HG02870 (cell line): ENCODE measurements around the gene NEDD4.
"Not testable (repeated sequence)": the region's sequence is repeated elsewhere in the genome, so short reads cannot be mapped to it uniquely, and the experiment has no call there.

ENCODE experiments used
- ATAC-seq: cut with Tn5 transposase; IDR thresholded peaks from one replicate; pipeline ENCODE4 v1.9.1; 2021; ENCODE audit warnings: mild to moderate bottlenecking, moderate library complexity; ENCODE audit not compliant: unreplicated experiment

NEDD4 gene

DNA sequence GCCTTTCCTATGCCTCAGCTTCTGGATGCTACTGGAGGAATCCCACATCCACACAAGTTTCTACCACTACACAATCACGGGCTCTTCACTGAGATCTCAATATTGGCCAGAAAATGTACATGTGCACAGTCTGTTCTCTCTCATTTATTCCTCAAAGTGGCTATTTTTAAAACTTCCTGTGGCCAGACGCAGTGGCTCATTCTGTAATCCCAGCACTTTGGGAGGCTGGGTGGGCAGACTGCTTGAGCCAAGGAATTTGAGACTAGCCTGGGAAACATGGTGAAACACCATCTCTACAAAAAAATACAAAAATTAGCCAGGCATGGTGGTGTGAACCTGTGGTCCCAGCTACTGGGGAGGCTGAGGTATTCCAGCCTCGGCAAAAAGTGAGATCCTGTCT is 159.1 kb downstream of the NEDD4 start:
- ATAC-seq = no peak

DNA sequence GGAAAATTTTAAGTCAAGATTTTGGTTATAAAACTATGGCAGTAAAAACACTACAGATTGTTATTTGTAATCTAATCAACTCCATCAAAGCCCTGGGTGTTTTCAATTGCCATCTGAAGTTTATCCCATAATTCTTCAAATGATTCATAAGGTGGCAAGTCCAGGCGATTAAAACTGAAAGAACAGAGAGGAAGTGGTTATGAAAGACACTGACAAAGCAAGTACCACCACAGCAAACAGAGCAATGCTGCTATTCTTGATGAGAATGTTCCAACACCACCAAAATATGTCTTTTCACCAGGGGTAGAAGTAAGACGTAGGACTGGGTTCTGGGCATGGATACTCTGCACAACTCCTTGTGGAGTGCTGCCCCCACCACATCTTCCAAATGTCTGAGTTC is 163.6 kb downstream of the NEDD4 start:
- peak; percentile 86 for ATAC-seq

DNA sequence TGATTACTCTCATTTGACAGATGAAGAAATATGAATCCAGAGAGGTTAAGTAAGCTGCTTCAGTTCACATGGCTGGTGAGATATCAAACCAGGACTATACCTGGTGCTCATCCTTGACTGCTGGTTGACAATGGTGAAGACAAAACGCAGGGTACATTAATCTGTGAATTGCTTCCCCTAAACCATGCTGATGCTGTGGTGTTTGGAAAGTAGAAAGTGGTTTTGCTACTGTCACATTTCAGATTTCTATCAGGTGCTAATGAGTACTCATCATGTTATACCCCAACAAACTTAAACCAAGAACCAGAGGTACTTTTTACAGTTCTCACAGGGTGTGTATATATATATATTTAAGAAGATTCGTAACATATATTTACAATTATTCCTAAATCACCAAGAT is 165.5 kb downstream of the NEDD4 start:
- ATAC-seq = no peak

DNA sequence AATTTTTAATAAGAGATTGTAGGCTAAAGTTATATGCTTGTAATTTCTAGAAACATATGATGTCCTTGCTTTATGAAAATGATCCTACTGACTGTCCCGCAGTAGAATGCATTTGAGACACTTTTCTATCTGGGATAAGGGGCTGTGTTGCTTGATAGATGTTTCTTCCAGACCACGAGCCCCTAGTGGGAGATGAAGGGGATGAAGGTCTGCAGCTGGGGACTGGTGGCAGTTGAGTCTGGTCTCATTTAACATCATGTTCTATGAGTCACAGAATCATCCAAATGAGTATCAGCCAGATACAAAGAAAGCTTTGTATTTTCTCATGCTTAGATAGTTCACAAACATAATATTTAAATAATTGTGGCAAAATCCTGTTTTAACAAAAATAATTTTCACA is 166.2 kb downstream of the NEDD4 start:
- ATAC-seq = no peak

DNA sequence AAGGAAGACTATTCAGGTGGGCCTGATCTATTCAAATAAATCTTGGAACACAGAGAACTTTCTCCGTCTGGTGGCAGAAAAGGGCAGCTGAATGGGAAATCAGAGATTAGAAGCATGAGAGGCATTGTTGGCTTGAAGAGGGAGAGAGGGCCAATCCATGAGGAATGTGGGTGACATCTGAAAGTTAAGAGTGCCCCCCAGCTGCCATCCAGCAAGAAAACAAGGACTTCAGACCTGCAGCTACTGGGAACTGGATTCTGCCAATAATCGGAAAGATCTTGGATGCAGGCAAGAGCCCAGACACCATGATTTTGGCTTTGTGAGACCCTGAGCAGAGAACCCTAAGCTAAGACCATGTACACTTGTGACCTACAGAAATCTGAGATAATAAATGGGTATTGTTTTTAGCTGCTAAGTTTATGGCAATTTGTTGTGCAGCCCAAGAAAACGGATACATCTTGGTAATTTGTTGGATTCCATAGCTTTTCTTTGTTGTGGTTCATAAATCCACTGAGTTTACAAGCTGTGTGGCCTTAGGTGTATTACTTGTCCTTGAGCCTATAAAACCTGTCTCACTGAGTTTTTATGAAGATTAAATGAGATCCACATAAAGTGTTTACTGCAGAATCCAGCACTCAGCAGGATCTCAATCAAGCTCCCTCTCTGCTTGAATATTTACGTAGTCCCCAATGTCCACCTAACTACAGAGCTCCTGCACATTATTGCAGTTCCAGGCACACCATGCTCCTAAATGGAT is 168.4 kb downstream of the NEDD4 start:
- ATAC-seq = no peak

DNA sequence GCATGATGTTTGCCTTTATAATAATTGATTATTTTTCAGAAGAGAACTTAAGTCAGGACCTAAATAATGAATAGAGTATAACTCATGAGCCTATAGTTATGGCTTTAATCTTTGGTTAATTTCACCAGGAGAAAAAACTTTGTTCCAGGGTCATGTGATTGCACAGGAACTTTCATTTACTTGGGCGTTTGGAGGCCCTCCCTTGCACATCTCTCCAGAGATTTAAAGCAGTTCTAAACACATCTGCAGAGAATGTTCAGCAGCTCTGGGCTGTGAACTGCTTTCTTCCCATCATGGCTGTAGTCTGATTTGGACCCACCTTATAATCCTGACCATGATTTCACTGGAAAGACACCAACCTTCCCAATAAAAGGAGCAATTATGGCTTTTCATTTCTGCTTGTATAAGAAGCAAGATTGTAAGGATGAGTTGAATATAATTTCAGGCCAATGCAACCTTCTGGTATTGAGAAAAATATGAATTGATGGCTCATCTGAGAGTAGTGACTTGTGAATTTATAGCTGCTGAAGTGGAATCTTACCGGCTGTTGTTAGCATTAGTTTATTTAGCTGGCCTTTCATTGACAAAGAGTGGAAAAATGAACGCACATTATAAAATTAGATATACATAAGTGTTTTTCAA is 169.6 kb downstream of the NEDD4 start:
- ATAC-seq = no peak

DNA sequence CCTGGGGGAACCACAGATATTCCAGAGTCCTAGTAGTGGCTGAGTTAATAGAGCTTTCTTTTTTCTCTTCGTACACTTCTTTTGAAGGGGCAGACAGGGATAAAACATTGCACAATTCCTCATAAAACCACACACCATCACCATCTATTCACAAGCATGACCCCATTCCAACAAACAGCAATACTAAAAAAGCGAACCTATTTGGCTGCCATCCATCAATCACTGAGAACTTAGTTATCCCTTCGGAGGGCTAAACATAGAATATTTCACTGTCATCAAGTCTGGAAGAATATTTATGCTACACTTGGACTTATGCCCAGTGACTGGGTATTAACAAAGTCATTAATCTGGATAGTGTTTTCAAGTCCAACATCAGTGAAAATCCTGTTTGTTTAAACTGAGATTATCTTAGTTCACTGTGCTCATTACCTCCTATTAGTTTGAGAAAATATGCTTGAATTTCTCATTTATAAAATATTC is 170.2 kb downstream of the NEDD4 start:
- ATAC-seq = no peak

DNA sequence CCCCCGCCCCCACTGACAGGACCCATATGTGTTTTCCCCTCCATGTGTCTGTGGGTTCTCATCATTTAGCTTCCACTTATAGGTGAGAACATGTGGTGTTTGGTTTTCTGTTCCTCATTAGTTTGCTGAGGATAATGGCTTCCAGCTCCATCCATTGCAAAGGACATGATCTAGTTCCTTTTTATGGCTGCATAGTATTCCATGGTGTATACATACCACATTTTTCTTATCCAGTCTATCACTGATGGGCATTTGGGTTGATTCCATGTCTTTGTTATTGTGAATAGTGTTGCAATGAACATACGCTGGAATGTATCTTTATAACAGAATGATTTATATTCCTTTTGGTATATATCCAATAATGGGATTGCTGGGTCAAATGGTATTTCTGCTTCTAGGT is 171.7 kb downstream of the NEDD4 start:
- not testable (repeated sequence) for ATAC-seq

DNA sequence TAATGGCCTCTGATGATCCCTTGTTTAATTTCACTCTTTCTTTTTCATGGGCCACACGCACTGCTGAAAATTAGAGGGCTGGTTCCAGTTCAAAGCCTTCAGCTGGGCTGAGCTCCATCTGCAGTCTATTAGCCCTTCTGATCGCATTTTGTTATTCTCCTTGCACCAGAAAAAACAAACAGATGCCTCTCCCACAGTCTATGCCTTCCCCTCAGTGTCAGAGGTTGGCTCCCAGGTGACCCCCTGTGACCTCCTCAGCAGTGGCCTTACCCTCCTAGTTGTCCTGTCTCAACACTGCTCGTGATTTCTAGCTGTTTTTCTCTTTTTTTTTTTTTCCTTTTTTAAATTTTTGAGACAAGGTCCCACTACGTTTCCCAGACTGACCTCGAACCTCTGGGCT is 173.4 kb downstream of the NEDD4 start:
- no peak for ATAC-seq

DNA sequence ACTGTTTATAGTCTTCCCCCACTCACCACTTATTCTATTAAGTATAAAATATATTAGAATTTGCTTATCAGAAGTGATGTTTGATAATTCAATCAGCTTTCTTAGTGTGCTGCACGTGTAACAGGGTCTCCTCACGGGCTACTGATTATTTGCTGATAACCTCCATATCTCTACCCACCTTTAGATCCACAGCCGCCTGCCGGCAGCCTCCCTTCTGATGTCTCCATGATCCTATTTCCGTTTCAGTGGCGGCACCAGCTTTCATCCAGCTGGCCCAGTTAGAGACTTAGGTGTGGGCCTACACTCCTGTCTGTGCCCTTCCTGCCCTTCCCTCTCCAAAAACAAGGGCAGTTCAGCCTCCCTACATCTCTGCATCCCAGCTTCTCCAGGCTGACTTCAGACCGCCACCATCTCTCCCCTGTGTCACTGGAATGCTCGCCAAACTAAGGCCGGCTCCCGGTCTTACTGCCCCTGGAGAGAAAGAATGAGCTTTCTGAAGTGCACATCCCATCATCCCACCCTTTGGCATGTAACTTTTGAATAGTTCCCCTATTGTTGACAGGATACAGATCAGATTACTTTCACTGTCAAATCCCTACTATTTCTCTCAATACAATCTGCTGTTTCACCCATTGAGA is 173.9 kb downstream of the NEDD4 start:
- no peak for ATAC-seq

DNA sequence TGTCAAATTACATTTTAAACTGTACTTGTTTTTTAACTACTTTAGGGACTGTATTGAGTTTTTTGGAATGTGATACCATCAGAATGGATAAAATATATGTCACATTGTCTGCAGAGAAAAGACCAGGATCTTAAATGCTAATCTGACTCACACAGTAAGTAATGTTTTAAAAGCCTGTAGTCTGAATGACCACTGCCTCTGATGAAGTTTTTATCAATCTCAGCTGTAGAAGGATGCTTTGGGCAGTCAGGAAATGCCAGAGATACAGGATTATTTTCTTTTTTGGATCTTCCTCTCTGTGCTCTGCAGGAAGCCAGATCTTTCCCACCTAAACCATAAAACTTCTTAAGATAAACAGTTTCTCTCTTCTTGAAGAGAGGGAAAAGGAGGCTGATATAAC is 177.4 kb downstream of the NEDD4 start:
- ATAC-seq = no peak

DNA sequence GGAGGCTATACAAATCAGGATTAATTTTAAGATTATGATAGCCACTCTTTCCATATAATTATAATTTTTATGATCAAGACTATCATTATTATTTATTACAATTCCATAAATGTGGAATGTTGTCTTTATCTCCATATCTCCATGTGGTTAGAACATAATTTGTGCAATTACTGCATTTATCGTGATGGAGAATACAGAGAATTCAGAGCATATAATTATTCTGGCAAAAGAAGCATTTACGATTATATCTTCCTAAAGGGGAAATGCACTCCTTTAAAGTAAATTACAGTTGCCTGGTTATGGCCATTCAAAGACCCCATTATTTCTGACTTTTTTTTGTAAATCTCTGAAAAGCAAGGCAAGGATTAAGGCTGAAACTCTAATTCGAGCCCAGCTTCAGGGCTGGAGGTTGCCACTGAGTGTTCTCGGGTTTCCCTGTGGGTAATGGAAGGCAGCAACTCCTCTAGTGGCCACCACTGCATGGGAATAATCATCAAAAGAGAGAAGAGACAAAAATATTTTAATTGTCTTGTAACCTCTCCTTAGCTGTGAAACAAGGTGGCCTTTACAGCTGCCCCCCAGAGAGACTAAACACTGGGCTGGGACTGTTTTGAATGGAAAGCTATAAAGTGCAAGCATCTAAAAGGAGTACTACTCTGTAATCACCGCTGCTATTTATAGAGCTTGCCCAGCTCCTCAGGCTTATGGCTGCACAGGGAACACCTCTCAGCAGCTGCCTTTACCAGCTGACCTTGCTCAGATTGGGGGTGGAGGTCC is 190.6 kb downstream of the NEDD4 start:
- ATAC-seq = no peak

DNA sequence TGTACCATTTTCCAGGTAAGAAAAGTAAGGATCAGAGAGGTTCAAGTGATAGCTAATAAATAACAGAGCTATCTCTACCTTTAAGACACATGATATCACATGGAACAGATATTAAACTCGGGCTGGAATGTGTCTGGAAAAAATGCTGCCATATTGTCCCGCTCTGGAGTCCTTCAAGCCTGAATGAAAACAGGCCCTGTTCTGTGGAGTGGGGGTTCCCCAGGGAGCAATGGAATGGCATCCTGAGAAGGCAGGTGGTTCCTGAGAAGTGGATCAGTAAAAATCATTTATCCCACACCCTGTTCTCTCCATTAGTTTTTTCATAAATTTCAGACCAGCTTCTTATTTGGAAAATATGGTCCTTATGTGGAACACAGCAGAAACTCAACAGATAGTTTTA is 193.2 kb downstream of the NEDD4 start:
- peak; percentile 8 for ATAC-seq

DNA sequence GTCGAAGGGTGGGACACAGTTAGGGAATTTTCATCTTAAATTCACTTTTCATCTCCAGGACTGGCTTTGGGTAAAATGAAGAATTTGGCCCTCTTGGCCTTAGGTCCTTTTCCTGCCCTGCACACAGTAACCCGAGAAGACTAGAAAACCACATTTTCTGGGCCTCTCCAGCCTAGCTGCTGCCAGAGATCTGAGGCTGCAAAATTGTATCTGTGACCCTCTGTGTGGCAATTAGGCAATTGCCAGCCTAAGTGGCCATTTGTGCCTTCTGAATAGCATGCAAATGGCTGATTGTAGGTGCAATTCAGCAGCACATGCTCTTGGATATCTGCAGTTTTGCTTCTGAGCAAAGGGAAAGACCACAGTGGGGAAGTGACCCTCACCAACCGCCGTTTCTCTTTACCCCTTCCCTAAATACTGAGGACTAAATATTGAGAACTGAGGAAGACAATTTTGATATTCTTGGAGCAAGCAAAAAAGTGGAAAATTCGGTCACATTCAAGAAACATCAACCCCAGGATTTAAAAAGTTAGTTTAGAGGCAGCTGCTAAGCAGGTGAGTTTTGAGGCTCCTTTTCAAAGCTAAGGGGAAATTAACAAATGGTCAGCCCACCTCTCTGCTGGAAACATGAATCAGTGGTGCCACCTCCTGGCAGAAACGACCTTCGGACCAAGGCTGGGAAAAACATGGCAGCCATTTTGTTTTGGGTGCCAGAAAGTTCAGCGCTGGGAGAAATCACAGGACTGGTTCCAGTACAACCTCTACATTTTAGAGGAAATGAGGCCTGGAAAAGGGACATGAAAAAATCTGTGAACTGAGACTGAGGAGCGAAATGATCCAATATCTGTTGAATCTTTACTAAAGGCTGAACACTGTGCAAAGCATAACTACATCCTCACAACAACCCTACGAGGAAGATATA is 193.9 kb downstream of the NEDD4 start:
- ATAC-seq = peak; percentile 53

DNA sequence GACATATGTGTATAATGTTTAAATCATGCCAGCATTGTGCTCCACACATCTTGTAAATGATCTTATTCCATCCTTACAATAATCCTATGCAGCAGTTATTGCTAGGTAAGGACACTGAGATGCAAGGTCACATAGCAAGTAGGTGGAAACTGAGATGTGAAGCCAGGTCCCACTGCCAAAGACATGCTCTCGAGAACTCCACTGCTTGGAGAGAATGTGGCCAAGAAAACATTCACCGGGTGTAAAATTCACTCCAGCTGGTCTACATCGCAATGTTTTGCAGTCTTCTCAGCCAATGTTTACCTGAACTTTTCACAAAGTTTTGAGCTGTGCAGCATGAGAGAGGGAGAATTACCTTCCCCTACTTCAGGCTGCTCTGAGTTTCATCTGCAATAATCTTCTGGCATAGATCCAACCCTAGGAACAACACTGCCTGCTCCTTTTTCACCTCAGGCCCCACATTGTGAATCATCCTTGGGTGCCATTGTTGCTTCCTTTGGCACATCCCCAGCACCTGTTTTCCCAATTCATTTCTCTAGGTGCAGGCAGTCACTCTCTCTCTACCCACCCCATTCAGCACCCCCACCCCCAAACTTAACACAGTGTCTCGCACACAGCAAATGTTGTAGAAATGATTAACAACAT is 197.0 kb downstream of the NEDD4 start:
- no peak for ATAC-seq

DNA sequence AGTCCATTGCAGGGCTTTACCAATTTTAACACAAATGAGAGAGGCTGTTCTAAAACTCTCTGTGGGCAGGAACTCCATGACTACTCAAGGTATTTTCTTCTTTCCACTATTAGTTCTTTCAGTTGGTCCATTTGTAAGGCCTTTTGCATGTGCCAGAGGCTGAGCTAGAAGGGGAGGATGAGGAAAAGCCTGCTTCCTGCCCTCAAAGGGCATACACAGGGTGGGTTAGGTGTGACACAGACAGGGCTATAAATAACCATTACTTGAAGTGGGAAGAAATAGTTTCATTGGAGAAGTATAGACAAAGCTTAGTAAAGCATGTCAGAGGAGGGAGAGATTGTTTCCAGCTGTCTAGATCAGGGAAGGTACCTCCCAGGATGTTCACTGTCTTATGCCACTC is 198.4 kb downstream of the NEDD4 start:
- no peak for ATAC-seq

DNA sequence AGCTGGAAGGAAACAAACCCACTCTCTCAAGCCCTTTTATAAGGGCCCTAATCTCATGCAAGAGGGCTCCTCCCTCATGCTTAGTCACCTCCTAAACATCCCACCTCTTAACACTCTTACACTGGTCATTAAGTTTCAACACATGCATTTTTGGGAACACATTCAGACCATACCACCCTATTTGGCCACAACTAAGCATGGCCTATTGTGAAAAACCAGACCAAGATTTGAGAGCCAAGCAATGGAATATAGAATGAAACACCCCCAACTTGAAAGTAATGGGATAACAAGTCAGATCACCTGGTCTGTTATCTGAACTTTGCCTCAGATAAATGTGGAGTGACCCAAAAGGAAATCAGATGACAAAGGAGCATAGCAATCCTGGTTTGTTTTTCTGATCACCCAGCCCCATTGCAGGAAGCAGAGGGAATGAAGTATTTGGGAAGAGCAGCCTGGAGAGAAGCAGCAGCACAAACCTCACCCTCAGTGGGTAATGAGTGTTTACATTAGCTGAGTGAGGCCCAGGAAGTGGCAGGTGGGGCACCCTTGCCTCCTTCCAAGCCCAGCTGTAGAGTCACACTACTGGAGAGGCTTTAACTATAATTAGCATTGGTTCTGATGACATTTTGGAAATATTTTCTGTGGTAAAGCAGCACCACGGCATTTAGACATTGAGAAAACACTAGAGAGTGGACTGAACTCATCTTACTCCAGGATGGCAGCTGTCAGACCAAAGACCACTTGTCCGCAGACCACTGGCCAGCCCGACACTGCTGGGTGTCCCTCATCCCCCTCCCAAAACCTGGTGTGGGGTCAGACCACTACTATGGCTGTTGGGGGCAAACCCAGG is 201.6 kb downstream of the NEDD4 start:
- no peak for ATAC-seq

DNA sequence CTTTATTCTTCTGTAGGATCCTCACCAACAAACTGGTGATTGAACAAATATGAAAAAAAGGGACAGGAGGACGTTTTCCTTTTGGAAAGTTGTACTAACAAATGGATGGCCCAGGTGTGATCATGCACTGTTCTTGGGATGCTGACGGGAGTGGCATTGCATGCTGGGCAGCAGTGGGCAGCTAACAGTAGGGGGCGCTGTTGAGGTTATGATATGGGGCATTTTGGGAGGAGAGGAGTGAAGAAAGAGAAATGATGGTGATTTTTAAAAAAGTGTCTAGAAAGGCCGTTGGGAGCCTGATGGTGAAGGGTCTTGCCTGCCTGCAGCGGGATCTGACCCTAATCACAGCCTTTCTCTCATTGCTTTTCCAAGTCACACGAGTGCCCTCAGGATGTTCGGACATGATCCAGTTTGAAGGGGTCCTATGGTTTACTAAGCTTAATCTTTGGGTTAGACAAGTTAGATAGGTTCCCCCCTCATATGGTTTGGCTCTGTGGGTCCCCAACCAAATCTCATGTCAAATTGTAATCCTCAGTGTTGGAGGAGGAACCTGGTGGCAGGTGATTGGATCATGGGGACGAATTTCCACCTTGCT is 204.2 kb downstream of the NEDD4 start:
- ATAC-seq = no peak

DNA sequence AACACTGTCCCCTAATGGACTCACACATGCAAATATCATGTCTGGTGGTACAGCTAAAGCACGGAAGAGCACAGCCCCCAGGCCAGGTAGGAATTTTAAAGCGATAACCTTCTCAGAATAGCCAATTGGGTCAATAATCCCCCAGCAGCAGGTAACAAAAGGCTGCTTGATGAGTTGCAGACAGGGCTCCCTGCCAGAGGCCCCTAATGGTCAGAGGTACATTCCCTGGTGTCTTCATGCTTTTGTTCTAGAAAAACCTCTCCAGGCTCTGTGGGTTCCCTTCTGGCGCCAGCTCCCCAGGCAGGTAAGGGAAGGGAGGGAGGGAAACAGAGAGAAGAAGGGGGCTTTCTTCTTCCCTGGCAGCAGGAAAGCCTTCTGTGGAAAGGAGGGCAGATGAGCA is 207.1 kb downstream of the NEDD4 start:
- no peak for ATAC-seq
